Activated naive CD8-positive, alpha-beta T cell treated with anti-CD3 and anti-CD28 coated beads, Interleukin-2, amount 10 ng/mL, durations not matched to agents 7 days and 5 days (primary cell): ENCODE results near the gene SYNPO. TPM values are rescaled to one million over a fixed set of nuclear protein-coding genes. Genes with fewer than 3 reads are reported as not detected.

ENCODE experiments used
- ATAC-seq: fragments of 150-1000 bp; cut with Tn5 transposase; one replicate; pipeline ENCODE4 v1.10.0; 2021; ENCODE audit warnings: low read depth, moderate library complexity
- POLR2A ChIA-PET: fragments of 350-600 bp; sonication (Branson Sonifier 250); formaldehyde crosslinking; loops from one replicate; lab custom pipeline; 2021; ENCODE audit warnings: antibody characterized with exemption; lab: Charles Lee
- DNase-seq: peaks from one replicate; pipeline ENCODE4 v3.0.0; 2021
- H3K27ac Mint-ChIP-seq: one replicate; pipeline ENCODE4 v1.8.0; 2022; ENCODE audit warnings: mild to moderate bottlenecking, mixed read lengths
- H3K27me3 Mint-ChIP-seq: one replicate; pipeline ENCODE4 v1.8.0; 2022; ENCODE audit warnings: mild to moderate bottlenecking, moderate library complexity, mixed read lengths
- H3K36me3 Mint-ChIP-seq: one replicate; pipeline ENCODE4 v1.8.0; 2021; ENCODE audit warnings: mild to moderate bottlenecking, mixed read lengths
- H3K4me1 Mint-ChIP-seq: one replicate; pipeline ENCODE4 v1.8.0; 2021; ENCODE audit warnings: mixed read lengths
- H3K4me3 Mint-ChIP-seq: one replicate; pipeline ENCODE4 v1.8.0; 2022; ENCODE audit warnings: mild to moderate bottlenecking, moderate library complexity, mixed read lengths
- H3K9me3 Mint-ChIP-seq: one replicate; pipeline ENCODE4 v1.8.0; 2021; ENCODE audit warnings: mixed read lengths
- total RNA-seq, 2 experiments: library from RNA; stranded (reverse); gene quantifications; one replicate each; pipeline ENCODE4 v1.2.3, GENCODE V29; 2021

Gene SYNPO
- total RNA-seq, 2 experiments from 2014 or later = 0.25 to 0.28 TPM

GRCh38 chr5:150636391-150637244, 3.8 kb upstream of the SYNPO start:
- DNase-seq (no peak), ATAC-seq (no peak)
- Mint-ChIP-seq H3K27me3 (peaks cover 25% of the 10 kb centered on the region), H3K9me3 (no peaks in the 10 kb centered on the region), H3K27ac (no peak overlapping the region), H3K4me3 (no peak overlapping the region), H3K4me1 (no peaks in the 10 kb centered on the region), H3K36me3 (no peaks in the 10 kb centered on the region)
- POLR2A ChIA-PET = no interaction called here

DNA sequence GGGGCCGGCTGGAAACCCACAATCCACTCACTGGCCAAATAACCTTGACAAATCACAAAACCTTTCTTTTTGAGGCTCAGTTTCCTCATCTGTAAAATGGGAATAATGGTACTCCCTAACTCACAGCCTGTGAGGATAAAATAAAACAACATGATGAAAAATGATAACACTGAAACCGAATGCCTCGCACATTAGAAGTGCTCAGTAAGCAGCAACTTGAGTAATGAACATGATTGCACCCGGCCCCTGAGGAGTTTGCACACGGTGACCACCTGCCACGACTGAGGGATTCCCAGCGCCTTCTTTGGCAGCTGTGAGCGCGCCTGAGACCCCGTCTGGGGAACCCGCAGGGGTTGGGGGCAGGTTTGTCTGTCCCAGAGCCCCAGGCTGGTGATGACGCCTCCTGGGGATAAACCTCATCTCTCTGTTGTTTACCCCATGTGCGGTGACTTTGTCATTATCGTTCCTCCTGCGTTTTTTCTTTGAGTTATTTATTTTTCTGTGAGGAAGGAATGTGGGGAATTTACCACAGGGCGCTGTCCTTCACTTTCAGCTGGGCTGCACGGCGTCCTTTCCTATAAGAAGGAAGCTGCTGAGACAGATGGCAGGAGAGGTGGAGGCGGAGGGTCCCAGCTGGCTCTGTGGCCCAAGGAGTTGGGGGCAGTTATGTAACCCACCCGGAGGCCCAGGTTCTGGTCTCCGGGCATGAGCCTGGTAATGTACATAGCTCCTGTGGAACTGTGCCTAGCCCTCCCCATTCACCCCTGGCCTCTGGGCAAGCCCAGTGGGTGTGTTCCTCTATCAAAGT, 3.0 kb upstream of the SYNPO start:
- H3K4me3 Mint-ChIP-seq = no peak overlapping the region
- H3K36me3 Mint-ChIP-seq = no peaks in the 10 kb centered on the region
- H3K4me1 Mint-ChIP-seq = no peaks in the 10 kb centered on the region

DNA sequence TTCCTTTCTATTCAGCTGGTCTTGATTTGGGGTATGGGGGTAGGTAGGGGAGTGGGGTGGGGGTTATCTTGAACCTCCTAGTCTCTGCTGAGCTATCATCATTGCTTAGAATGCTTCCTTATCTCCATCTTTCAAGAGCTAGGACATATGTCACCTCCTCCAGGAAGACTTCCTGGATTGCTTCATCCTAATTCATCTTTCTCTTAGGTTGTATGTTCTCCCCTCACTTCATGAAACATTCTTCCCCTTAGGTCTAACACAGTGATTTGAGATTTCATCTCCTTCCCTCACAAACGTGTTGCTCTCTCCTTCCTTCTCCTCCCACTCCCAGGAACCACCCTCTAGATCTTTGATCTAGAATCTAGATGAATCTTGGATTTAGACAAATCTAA, 2.4 kb upstream of the SYNPO start:
- ATAC-seq (no peak), DNase-seq (no peak)
- Mint-ChIP-seq H3K4me3 (no peak overlapping the region), H3K4me1 (no peaks in the 10 kb centered on the region), H3K27ac (no peak overlapping the region), H3K9me3 (no peaks in the 10 kb centered on the region), H3K36me3 (no peaks in the 10 kb centered on the region), H3K27me3 (peaks cover 25% of the 10 kb centered on the region)
- POLR2A ChIA-PET = no interaction called here

More for the DNA sequence above, 3.0 kb upstream of the SYNPO start:
- no peaks in the 10 kb centered on the region for H3K9me3 Mint-ChIP-seq
- H3K27me3 Mint-ChIP-seq = peaks cover 25% of the 10 kb centered on the region
- no peak for ATAC-seq
- no peak for DNase-seq
- H3K27ac Mint-ChIP-seq = no peak overlapping the region
- POLR2A ChIA-PET = no interaction called here

GRCh38 chr5:150638488-150639376, 1.7 kb upstream of the SYNPO start:
- H3K27me3 Mint-ChIP-seq = peaks cover 25% of the 10 kb centered on the region
- no peak overlapping the region for H3K4me3 Mint-ChIP-seq
- POLR2A ChIA-PET = no interaction called here
- H3K9me3 Mint-ChIP-seq = no peaks in the 10 kb centered on the region
- DNase-seq = no peak
- H3K36me3 Mint-ChIP-seq = no peaks in the 10 kb centered on the region
- no peak for ATAC-seq
- no peaks in the 10 kb centered on the region for H3K4me1 Mint-ChIP-seq
- H3K27ac Mint-ChIP-seq = no peak overlapping the region

DNA sequence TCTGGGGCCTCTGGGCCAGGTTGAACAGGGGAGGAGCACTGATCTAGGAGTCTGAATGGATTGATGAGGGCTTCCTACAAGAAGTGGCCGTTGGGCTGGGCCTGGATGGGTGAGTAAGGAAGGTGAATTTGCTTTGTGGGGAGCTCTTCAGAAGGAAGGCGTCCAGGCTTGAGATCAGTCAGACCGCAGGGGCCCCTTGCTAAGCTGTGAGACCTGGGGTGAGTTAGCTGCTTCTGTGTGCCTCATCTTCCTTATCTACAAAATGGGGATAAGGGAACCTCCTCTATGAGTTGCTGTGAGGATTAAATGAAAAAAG, 1.1 kb upstream of the SYNPO start:
- no peak for ATAC-seq
- no peak for DNase-seq
- H3K36me3 Mint-ChIP-seq = no peaks in the 10 kb centered on the region
- no peak overlapping the region for H3K27ac Mint-ChIP-seq
- H3K9me3 Mint-ChIP-seq = no peaks in the 10 kb centered on the region
- H3K4me1 Mint-ChIP-seq = no peaks in the 10 kb centered on the region
- POLR2A ChIA-PET = no interaction called here
- no peak overlapping the region for H3K4me3 Mint-ChIP-seq
- peaks cover 30% of the 10 kb centered on the region for H3K27me3 Mint-ChIP-seq

GRCh38 chr5:150639751-150640150, 709 bp upstream of the SYNPO start:
- no peaks in the 10 kb centered on the region for H3K36me3 Mint-ChIP-seq
- peaks cover 34% of the 10 kb centered on the region for H3K27me3 Mint-ChIP-seq
- POLR2A ChIA-PET = no interaction called here
- no peak overlapping the region for H3K27ac Mint-ChIP-seq
- no peaks in the 10 kb centered on the region for H3K9me3 Mint-ChIP-seq
- no peak for ATAC-seq
- no peaks in the 10 kb centered on the region for H3K4me1 Mint-ChIP-seq
- H3K4me3 Mint-ChIP-seq = no peak overlapping the region
- no peak for DNase-seq

DNA sequence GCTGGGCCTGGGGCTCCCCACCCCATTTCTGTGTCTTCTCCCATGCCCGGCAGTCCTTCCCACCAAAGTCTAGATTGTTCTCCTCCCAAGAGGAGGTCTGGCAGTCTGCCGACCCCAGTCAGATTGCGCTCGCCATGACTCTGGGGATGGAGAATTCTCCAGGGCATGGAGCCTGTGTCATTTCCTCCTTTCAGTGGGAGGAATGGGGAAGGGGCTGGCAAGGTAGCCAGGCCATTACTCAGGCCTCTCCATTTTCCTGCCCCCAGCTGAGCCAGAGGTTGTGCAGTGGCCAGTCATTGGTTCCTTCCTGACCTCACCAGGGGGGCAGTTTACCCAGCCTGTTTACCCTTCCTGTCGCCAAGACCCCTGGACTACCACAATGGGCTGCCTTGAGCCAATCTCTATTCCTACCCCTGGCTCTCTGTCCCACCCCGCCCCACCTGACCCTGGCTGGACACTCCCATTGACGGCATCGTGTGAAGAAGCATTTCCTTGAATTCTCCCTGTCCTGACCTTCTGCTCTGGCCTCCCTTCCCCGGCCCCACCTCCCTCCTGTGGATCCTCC, 628 bp downstream of the SYNPO start:
- H3K4me3 Mint-ChIP-seq = no peak overlapping the region
- no peak for DNase-seq
- no peak overlapping the region for H3K27ac Mint-ChIP-seq
- no peak for ATAC-seq
- H3K9me3 Mint-ChIP-seq = no peaks in the 10 kb centered on the region
- no peaks in the 10 kb centered on the region for H3K36me3 Mint-ChIP-seq
- POLR2A ChIA-PET = no interaction called here
- H3K4me1 Mint-ChIP-seq = no peaks in the 10 kb centered on the region
- H3K27me3 Mint-ChIP-seq = peaks cover 28% of the 10 kb centered on the region

GRCh38 chr5:150641824-150642566, 1.5 kb downstream of the SYNPO start:
- Mint-ChIP-seq H3K27me3 (peaks cover 22% of the 10 kb centered on the region), H3K27ac (no peak overlapping the region), H3K9me3 (no peaks in the 10 kb centered on the region), H3K4me3 (no peak overlapping the region), H3K36me3 (no peaks in the 10 kb centered on the region), H3K4me1 (no peaks in the 10 kb centered on the region)
- no peak for DNase-seq
- POLR2A ChIA-PET = no interaction called here
- ATAC-seq = no peak

GRCh38 chr5:150642567-150642927, 2.1 kb downstream of the SYNPO start:
- H3K4me1 Mint-ChIP-seq = no peaks in the 10 kb centered on the region
- H3K9me3 Mint-ChIP-seq = no peaks in the 10 kb centered on the region
- DNase-seq = no peak
- no peaks in the 10 kb centered on the region for H3K36me3 Mint-ChIP-seq
- POLR2A ChIA-PET = no interaction called here
- H3K27me3 Mint-ChIP-seq = peaks cover 18% of the 10 kb centered on the region
- no peak for ATAC-seq
- no peak overlapping the region for H3K27ac Mint-ChIP-seq
- H3K4me3 Mint-ChIP-seq = no peak overlapping the region

- H3K36me3 Mint-ChIP-seq = no peaks in the 10 kb centered on the region
- POLR2A ChIA-PET = no interaction called here
- H3K27me3 Mint-ChIP-seq = peaks cover 13% of the 10 kb centered on the region
- no peaks in the 10 kb centered on the region for H3K4me1 Mint-ChIP-seq
- no peaks in the 10 kb centered on the region for H3K9me3 Mint-ChIP-seq
- DNase-seq (no peak), ATAC-seq (no peak)
- no peak overlapping the region for H3K27ac Mint-ChIP-seq
- no peak overlapping the region for H3K4me3 Mint-ChIP-seq
These were observed 2.7 kb downstream of the SYNPO start for GRCh38 chr5:150642991-150643710.

- POLR2A ChIA-PET = no interaction called here
- ATAC-seq = no peak
- DNase-seq = no peak
- Mint-ChIP-seq H3K36me3 (no peaks in the 10 kb centered on the region), H3K4me3 (no peak overlapping the region), H3K9me3 (no peaks in the 10 kb centered on the region), H3K4me1 (no peaks in the 10 kb centered on the region), H3K27me3 (peaks cover 11% of the 10 kb centered on the region), H3K27ac (no peak overlapping the region)
These were observed 3.6 kb downstream of the SYNPO start for GRCh38 chr5:150644058-150644457.

- Mint-ChIP-seq H3K9me3 (no peaks in the 10 kb centered on the region), H3K4me1 (no peaks in the 10 kb centered on the region), H3K27me3 (peaks cover 11% of the 10 kb centered on the region), H3K27ac (no peak overlapping the region), H3K36me3 (no peaks in the 10 kb centered on the region), H3K4me3 (no peak overlapping the region)
- DNase-seq (no peak), ATAC-seq (no peak)
- POLR2A ChIA-PET = no interaction called here
These were observed 4.1 kb downstream of the SYNPO start for GRCh38 chr5:150644514-150644913.
